IPS DF 6.9 (cell line): ENCODE data around the gene NFATC2.

Experiments used
- DNase-seq: peaks from one replicate; pipeline ENCODE4 v3.0.0-alpha.2; 2013; ENCODE audit warnings: low read depth, low spot score
- H3K27ac ChIP-seq: one replicate; pipeline ENCODE4 v1.5.1; 2013; ENCODE audit warnings: low read length, control low read depth
- H3K27me3 ChIP-seq: 2 replicates; pipeline ENCODE4 v1.6.1; 2013; ENCODE audit warnings: mild to moderate bottlenecking, low read length; ENCODE audit not compliant: control insufficient read depth, insufficient read depth
- H3K36me3 ChIP-seq: 2 replicates; pipeline ENCODE4 v1.6.1; 2013; ENCODE audit warnings: low read length; ENCODE audit not compliant: control insufficient read depth, insufficient read depth
- H3K4me1 ChIP-seq: 2 replicates; pipeline ENCODE4 v1.6.1; 2013; ENCODE audit warnings: low read length; ENCODE audit not compliant: control insufficient read depth, insufficient read depth
- H3K4me3 ChIP-seq: 2 replicates; pipeline ENCODE4 v1.5.1; 2013; ENCODE audit warnings: mild to moderate bottlenecking, low read length
- H3K9me3 ChIP-seq: 2 replicates; pipeline ENCODE4 v1.6.1; 2013; ENCODE audit warnings: low read length, inconsistent platforms; ENCODE audit not compliant: control insufficient read depth, insufficient read depth
- WGBS: extraction: QIAGEN DNeasy Blood & Tissue Kit; methylation state at CpG from one replicate; pipeline ENCODE4 v1.1.7; 2013; ENCODE audit warnings: mixed read lengths, missing lambda C conversion rate; ENCODE audit not compliant: insufficient read length, insufficient coverage; 5-methylcytosine and 5-hydroxymethylcytosine counted together

The NFATC2 gene

GRCh38 chr20:51452734-51453365 is 89.7 kb downstream of the NFATC2 start:
- Histone ChIP-seq H3K9me3 (no peaks in the 10 kb centered on the region), H3K4me1 (no peaks in the 10 kb centered on the region; the same call in 1 of the 2 replicates), H3K27ac (no peak overlapping the region), H3K36me3 (no peaks in the 10 kb centered on the region), H3K4me3 (no peak overlapping the region), H3K27me3 (no peaks in the 10 kb centered on the region)
- DNase-seq = no peak
- no CpG with 5 or more reads among the region's 13 CpGs for WGBS

DNA sequence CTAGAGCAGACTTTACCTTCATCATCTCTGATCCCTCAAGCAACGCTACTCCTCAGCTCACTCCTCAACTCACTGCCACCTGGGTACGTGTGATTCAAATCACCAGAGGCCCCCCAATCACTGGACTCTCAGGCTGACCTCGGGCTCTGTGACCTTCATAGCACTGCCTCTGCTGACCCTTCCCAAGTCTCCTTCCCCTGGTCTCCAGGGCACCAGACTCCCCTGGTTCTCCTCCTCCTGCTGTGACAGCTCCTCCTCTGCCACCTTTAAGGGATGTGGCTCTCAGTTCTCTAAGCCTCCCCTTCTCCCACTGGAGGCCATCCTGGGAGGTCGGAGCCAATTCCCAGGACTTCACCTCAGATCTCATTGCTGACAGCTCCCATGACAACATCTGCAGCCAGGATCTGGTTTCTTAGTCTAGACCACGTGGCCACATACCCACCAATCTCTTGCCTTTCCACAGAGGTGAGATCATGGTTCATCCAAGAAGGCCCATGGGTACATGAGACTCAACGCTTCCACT is 90.4 kb downstream of the NFATC2 start:
- no peak for DNase-seq
- no CpG with 5 or more reads among the region's 6 CpGs for WGBS
- H3K27ac ChIP-seq = no peak overlapping the region
- H3K9me3 ChIP-seq = no peaks in the 10 kb centered on the region
- H3K27me3 ChIP-seq = no peaks in the 10 kb centered on the region
- H3K36me3 ChIP-seq = no peaks in the 10 kb centered on the region
- H3K4me3 ChIP-seq = no peak overlapping the region
- H3K4me1 ChIP-seq = no peaks in the 10 kb centered on the region; the same call in 1 of the 2 replicates

GRCh38 chr20:51451484-51451883 is 91.0 kb downstream of the NFATC2 start:
- no CpG with 5 or more reads among the region's 12 CpGs for WGBS
- Histone ChIP-seq H3K4me3 (no peak overlapping the region), H3K36me3 (no peaks in the 10 kb centered on the region), H3K9me3 (no peaks in the 10 kb centered on the region), H3K27ac (no peak overlapping the region), H3K27me3 (no peaks in the 10 kb centered on the region), H3K4me1 (no peaks in the 10 kb centered on the region; the same call in 1 of the 2 replicates)
- no peak for DNase-seq

- DNase-seq = no peak
- no CpG with 5 or more reads among the region's 3 CpGs for WGBS
- H3K27me3 ChIP-seq = no peaks in the 10 kb centered on the region
- H3K4me3 ChIP-seq = no peak overlapping the region
- no peaks in the 10 kb centered on the region for H3K36me3 ChIP-seq
- H3K27ac ChIP-seq = no peak overlapping the region
- H3K4me1 ChIP-seq = no peaks in the 10 kb centered on the region
- H3K9me3 ChIP-seq = no peaks in the 10 kb centered on the region
Measured at GRCh38 chr20:51450984-51451383, 91.5 kb downstream of the NFATC2 start.

GRCh38 chr20:51450221-51450712 is 92.3 kb downstream of the NFATC2 start:
- H3K9me3 ChIP-seq = no peaks in the 10 kb centered on the region
- DNase-seq = no peak
- WGBS = no CpG with 5 or more reads among the region's 5 CpGs
- H3K4me3 ChIP-seq = no peak overlapping the region
- no peaks in the 10 kb centered on the region for H3K36me3 ChIP-seq
- H3K4me1 ChIP-seq = no peaks in the 10 kb centered on the region
- H3K27ac ChIP-seq = no peak overlapping the region
- H3K27me3 ChIP-seq = no peaks in the 10 kb centered on the region

- no CpG with 5 or more reads among the region's 7 CpGs for WGBS
- Histone ChIP-seq H3K36me3 (no peaks in the 10 kb centered on the region), H3K4me3 (no peak overlapping the region)
Measured at GRCh38 chr20:51449498-51450220, 92.9 kb downstream of the NFATC2 start.

GRCh38 chr20:51447765-51448148 is 94.8 kb downstream of the NFATC2 start:
- DNase-seq = no peak
- no peaks in the 10 kb centered on the region for H3K9me3 ChIP-seq
- H3K27me3 ChIP-seq = no peaks in the 10 kb centered on the region
- H3K4me3 ChIP-seq = no peak overlapping the region
- no peaks in the 10 kb centered on the region for H3K36me3 ChIP-seq
- no peaks in the 10 kb centered on the region for H3K4me1 ChIP-seq
- H3K27ac ChIP-seq = no peak overlapping the region
- WGBS = no CpG with 5 or more reads among the region's 5 CpGs

More at GRCh38 chr20:51449498-51450220, 92.9 kb downstream of the NFATC2 start:
- H3K4me1 ChIP-seq = no peaks in the 10 kb centered on the region
- no peaks in the 10 kb centered on the region for H3K27me3 ChIP-seq
- no peak overlapping the region for H3K27ac ChIP-seq
- H3K9me3 ChIP-seq = no peaks in the 10 kb centered on the region
- no peak for DNase-seq

GRCh38 chr20:51447097-51447764 is 95.3 kb downstream of the NFATC2 start:
- no peak overlapping the region for H3K4me3 ChIP-seq
- DNase-seq = no peak
- no CpG with 5 or more reads among the region's 14 CpGs for WGBS

DNA sequence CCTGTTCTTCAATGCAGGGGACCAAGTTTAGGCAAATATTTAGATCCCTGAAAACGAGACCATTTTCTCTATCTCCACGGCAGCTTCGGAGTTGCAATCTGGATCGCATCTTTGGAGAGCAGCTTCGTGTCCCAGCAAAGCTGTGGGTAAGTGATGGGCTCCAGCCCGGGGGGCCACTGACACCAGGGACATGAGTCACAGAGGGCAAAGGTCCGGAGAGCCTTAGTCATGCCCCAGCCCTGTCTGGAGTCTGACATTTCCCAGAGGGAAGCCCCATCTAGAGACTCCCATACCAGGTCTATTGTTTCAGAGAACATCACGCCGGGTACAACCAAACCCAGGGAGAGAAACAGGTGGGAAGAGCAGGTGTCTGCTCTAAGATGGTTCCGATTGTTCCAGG is 95.9 kb downstream of the NFATC2 start:
- Histone ChIP-seq H3K9me3 (no peaks in the 10 kb centered on the region), H3K4me3 (no peak overlapping the region), H3K27me3 (no peaks in the 10 kb centered on the region), H3K36me3 (no peaks in the 10 kb centered on the region), H3K4me1 (no peaks in the 10 kb centered on the region), H3K27ac (no peak overlapping the region)
- no peak for DNase-seq
- WGBS = no CpG with 5 or more reads among the region's 10 CpGs

More at GRCh38 chr20:51447097-51447764, 95.3 kb downstream of the NFATC2 start:
- no peaks in the 10 kb centered on the region for H3K4me1 ChIP-seq
- H3K27ac ChIP-seq = no peak overlapping the region
- H3K9me3 ChIP-seq = no peaks in the 10 kb centered on the region
- no peaks in the 10 kb centered on the region for H3K36me3 ChIP-seq
- H3K27me3 ChIP-seq = no peaks in the 10 kb centered on the region

DNA sequence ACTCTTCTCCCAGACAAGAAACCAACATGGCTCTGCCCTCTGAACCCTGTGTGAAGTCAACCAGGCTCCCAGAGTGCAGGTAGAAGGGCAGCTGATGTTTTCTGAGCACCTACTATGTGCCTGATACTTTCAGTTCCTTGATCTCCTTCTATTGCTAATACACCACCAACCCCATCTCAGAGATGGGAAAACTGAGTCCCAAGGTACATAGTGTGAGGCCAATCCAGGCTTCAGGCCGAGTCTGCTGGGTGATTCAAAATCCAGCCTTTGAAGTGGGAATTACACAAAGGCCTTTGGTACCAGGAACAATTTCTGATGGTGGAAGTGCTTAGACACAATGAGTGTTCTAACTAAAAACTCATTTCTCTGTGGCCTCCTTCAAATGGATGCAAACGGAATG is 96.3 kb downstream of the NFATC2 start:
- DNase-seq = no peak
- no CpG with 5 or more reads among the region's 2 CpGs for WGBS
- Histone ChIP-seq H3K27me3 (no peaks in the 10 kb centered on the region), H3K9me3 (no peaks in the 10 kb centered on the region), H3K4me1 (no peaks in the 10 kb centered on the region), H3K36me3 (no peaks in the 10 kb centered on the region), H3K27ac (no peak overlapping the region), H3K4me3 (no peak overlapping the region)
